GM18909 (cell line): ENCODE measurements around the gene GHSR.

ENCODE experiments used
- ATAC-seq: cut with Tn5 transposase; IDR thresholded peaks from one replicate; pipeline ENCODE4 v1.9.1; 2021; ENCODE audit warnings: mild to moderate bottlenecking; ENCODE audit not compliant: unreplicated experiment, poor library complexity

GHSR gene

GRCh38 chr3:172441581-172441980, 6.7 kb downstream of the GHSR start:
- no peak for ATAC-seq

GRCh38 chr3:172438186-172438585, 10.1 kb downstream of the GHSR start:
- ATAC-seq = no peak

GRCh38 chr3:172437713-172438112, 10.5 kb downstream of the GHSR start:
- no peak for ATAC-seq

GRCh38 chr3:172415323-172415722, 32.9 kb downstream of the GHSR start:
- no peak for ATAC-seq

GRCh38 chr3:172411478-172411947, 36.7 kb downstream of the GHSR start:
- no peak for ATAC-seq

- ATAC-seq = no peak
Measured at GRCh38 chr3:172410702-172411477, 37.4 kb downstream of the GHSR start.

- no peak for ATAC-seq
Measured at GRCh38 chr3:172407872-172408271, 40.4 kb downstream of the GHSR start.

- ATAC-seq = no peak
Measured at GRCh38 chr3:172405914-172406313, 42.3 kb downstream of the GHSR start.

- no peak for ATAC-seq
Measured at GRCh38 chr3:172404237-172404962, 43.9 kb downstream of the GHSR start.

GRCh38 chr3:172402892-172403643, 45.2 kb downstream of the GHSR start:
- no peak for ATAC-seq

- ATAC-seq = no peak
Measured at GRCh38 chr3:172402090-172402489, 46.2 kb downstream of the GHSR start.

- no peak for ATAC-seq
Measured at GRCh38 chr3:172398484-172398883, 49.8 kb downstream of the GHSR start.

- ATAC-seq = no peak
Measured at GRCh38 chr3:172397716-172398405, 50.4 kb downstream of the GHSR start.

GRCh38 chr3:172396400-172396799, 51.9 kb downstream of the GHSR start:
- no peak for ATAC-seq

GRCh38 chr3:172394692-172395091, 53.6 kb downstream of the GHSR start:
- ATAC-seq = no peak
